GM04503 (cell line): ENCODE data around the gene TNNT1.
"Not testable (repeated sequence)": the region's sequence is repeated elsewhere in the genome, so short reads cannot be mapped to it uniquely, and the experiment has no call there.

Source experiments
- DNase-seq: peaks from one replicate; pipeline ENCODE4 v3.0.0-alpha.2; 2012; ENCODE audit warnings: low read depth

TNNT1 gene, protein sequence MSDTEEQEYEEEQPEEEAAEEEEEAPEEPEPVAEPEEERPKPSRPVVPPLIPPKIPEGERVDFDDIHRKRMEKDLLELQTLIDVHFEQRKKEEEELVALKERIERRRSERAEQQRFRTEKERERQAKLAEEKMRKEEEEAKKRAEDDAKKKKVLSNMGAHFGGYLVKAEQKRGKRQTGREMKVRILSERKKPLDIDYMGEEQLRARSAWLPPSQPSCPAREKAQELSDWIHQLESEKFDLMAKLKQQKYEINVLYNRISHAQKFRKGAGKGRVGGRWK

DNA sequence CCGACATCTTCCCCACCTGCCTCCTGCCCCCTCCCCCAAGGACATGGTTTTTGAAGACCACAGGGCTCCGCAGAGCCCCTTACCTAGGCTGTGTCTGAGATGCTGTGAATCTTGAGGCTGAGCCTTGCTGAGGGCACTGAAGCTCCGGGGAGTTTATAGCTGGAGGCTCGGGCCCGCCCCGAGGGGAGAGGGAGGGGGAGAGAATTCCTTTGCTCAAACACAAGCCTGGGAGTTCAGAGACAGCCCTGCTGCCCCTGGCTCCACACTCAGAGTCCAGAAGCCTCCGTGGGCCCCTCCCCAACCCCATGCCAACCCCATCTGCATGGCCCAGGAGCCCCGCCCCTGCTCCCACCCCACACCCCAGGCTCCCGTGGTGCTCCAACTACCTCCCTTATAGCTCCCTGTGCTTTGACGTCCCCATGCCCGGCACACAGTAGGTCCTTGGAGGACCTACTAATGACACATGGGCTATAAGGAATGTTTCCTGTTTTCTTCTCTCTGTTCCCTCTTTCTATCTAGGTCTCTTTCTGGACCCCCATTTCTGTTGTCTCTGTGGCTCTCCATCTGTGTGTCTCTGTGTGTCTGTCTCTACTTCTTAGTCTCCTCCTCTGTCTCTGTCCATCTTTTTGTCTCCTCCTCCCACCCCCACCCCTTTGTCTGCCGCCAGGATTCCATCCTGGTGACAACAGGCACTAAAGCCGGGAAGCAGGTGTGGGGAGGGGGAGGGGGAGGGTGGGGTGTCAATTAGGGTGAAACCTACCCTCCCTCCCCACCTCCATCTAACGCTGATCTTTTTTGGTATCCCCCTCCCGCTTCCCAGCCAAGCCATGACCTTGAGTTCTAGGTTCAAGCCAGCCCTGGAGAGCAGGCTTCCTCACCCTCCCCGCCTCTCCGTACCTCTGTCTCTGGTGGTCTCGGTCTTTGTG is at the start of gene TNNT1:
TSS of gene TNNT1 (minus strand) at position 129 of the 926 bp plus-strand sequence. CDS start 2,049 bp downstream, outside the sequence.
- DNase-seq = no peak

DNA sequence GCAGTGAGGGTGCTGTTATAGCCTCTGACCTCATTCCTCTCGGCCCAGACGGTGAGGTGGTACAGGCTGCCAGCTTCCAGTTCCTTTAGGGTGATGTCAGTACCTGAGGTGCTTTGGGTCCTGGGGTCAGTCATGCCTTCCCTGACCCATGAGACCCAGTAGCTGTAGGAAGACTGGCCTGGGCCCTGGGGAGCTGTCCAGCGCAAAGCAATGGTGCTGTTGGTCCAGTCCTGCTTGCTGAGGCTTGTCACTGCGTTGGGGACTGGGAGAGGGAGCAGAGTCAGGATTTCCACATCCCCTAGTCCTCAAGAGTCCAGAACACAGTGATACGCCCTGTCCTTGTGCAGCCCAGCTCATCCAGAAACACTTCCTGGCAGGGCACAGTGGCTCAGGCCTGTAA is 49.6 kb upstream of the TNNT1 start:
- DNase-seq = no peak

DNA sequence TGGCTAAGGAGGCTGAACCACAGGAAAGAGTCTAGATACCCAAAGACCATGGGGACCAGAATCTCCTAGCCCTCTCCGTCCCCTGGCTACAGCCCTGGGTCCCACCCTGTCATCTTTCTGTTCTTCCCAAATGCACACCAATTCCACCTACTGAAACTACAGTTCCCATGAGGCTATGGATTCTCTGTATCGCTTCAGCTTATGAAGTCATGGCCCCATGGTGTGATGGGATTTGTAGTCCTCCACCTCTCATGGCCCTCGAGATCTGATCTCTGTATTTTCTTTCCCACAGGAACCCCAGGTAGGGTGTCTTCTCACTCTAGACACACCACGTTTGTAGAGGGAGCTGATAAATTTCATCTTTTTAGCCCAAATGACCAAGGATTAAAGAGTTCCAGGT is 48.5 kb upstream of the TNNT1 start:
- no peak for DNase-seq

DNA sequence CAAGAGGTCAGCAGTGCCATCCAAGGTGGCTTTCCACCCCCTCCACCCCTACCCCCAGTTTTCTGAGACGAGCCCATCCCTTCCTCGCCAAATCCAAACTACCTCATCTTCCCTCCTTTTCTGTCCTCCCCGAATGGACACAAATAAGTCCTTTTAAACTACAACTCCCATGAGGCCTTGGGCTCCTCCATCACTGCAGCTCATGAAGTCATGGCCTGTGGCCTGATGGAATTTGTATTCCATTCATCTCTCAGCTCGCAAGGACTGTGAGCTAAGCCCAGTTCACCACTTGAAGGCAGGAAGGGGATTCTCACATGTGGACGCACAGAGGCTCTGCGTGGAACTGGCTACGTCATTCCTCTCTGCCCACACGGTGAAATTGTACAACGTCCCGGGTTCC is 47.8 kb upstream of the TNNT1 start:
- DNase-seq = no peak

DNA sequence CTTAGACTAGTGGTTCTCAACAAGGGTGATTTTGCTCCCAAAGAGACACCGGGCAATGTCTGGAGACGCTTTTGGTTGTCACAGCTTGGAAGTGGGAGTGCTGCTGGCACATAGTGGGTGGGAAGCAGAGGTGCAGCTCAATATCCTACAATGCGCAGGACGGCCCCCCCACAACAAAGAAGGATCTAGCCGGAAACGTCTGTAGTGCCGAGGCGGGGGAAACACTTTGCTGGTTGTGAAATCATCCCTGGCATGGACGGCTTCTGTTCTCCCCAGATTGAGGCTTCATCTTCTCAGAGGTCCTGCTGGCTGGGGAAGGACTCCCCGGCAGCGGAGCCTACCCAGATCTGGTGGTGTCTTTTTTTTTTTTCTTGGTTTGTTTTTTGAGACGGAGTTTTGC is 44.5 kb upstream of the TNNT1 start:
- DNase-seq = no peak

DNA sequence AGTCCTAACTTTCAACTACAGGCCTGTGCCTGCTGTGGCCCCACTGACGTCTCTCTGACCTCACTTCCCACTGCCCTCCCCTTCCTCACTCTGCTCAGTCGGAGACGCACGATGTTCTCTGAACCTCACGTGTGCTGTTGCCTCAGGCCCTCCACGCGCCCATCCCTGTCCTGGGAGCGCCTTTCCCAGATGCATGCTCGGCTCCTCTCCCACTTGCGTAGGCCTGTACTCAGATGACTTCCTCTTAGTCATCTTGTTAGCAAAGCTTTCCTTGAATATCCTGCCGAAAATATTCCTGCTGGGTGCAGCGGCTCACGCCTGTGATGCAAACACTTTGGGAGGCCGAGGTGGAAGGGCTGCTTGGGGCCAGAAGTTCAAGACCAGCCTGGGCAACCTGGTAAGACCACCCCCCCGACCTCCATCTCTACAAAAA is 40.4 kb upstream of the TNNT1 start:
- peak; percentile 68 for DNase-seq

DNA sequence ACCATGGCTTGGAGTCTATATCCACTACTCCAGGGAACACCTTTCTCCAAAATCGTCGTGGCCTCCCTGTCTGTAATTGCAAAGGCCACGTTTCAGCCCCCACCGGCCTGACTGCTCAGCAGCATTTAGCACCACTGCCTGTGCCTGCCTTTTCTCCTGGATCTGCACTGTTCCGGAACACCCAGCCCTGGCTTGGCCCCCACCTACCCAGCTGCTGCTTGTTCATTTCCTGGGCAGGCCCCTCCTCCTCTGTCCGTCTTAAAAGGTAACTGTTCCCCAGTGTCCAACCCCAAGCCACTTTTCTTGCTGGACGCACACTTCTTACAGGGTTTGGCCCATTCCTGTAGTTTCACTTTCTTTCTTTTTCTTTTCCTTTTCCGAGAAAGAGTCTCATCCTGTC is 39.6 kb upstream of the TNNT1 start:
- no peak for DNase-seq

DNA sequence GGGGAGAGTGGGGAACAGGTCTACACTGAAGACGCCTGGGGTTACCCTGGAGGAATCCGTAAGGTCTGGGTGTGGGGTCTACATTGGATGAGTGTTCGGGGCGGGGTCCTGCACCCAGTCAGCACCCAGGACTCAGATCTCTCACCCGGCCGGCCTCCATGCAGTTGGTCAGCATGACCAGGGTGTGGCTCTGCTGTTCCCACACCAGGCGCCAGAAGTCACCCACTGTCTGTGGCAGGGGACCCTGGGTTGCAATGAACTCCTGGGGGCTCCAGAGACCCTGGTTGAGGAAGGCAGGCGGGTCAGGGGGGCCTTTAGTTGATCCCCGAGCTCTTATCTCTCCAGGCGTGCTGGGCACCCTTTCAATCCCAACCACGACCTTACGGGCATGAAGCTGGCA is 37.1 kb upstream of the TNNT1 start:
- no peak for DNase-seq

DNA sequence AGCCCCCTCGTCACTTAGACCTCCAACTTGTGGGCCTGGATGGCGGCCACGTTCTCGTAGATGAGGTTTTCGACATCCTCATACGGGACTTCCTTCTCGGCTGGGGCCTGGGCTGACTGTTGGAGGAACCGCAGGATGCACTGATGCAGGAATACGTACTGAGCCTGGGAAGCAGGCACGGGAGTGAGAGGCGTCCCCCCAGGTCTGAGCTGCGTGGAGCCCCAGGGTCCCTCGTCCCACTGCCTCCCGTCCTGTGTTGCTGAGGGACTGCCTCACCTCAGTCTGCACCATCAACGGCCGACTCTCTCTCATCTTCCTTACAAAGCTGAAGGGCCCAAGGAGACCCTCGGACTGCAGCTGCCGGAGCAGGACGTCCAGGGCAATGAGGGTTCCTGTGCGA is 32.7 kb upstream of the TNNT1 start:
- no peak for DNase-seq

DNA sequence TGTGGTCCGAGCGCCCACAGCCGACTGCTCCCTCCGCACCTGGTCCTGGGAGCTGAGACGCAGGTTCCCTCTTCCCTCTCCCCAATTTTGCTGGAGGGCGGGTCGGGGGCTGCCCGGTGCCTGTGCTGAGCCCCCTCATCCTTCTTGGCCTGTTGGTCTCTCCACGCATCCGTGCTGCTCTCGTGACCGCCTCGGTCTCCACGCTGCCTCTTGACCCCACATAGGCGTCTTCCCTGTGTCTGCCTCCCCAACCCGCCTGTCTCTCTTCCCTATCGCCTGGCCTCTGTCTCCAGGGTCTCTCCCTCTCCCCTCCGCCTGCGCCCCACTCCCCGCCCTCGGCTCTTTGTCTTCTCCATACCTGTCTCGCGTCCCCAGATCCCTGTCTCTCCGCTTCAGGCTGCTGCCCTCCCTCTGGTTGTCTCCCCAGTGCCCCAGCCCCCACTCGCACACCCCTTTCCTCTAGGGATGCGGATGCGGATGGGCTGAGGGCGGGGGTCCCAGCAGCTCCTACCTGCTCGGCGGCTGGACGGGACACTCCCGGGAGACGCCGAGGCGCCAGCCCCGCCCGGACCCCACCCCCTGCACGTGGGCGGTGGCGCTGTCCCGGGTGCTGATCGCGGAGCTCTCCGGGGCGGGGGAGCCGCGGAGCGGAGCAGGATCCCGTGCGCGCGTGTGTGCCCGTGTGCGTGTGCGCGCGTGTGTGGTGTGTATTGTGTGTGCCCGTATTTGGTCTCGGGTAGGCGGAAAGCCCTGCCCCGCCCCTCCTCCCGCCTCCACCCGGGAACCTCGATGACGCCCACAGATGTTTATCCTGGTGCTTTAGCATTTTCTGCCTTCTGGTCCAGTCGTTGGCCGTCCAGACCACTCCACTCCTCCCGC is 30.8 kb upstream of the TNNT1 start, which contains the start of gene SYT5:
TSS of gene SYT5 (minus strand) at position 684 of the 879 bp plus-strand sequence. CDS start 1,248 bp downstream, outside the sequence.
- DNase-seq = no peak

DNA sequence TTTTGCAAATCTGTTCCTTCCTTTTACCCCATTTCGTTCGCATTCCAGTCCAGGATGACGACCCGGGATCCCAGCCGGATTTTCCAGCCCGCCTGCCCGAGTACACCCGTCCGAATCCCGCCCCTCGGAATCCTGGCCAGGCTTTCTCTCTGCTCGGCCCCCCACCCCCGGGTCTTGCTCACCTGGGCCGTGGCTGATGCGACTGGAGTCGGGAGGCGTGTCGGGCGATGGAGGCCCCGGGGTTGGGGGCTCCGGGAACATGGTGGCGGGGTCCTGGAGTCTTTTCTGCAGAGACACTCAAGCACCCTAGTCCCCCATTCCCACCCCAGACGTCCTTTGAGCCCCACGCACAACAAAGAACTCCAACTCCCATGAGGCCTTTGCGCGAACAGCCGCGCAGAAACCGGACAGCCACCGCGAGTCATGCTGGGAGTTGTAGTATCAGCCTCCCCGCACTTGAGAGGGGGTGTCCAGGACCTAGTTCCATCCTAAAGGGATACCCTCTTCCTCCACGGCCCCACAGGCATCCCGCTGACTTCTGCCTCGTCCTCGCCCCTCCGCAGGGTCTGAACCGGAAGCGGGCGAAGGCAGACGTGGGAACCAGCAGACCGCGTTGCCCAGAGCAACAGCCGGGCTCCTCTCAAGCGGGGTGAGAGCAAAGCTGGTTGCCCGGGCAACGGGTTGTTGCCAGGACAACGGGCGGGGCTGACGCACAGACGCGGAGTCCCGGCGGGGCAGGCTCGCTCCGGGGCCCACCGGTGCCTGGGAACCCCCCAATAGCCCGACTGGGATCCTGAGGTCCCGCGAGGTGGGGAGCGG is 30.0 kb upstream of the TNNT1 start:
- no peak for DNase-seq

DNA sequence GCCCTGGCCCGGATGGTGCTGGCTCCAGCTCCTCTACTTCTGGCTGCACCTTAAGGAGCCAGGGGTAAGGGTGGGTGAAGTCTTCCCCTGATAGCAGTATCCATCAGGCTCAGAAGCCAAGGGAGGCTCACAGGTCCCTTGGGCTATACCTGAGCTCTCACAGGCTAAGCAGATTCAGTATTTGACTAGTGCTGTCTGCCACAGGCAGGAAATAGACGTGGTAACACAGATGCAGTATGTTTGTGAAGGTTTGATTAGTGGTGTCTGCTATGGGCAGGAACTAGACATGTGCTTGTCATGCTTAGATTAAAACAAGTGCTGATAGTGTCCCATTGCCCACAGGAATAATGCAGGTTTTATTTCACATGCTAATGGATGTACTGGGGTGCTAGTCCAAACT is 27.1 kb upstream of the TNNT1 start:
- DNase-seq = no peak

DNA sequence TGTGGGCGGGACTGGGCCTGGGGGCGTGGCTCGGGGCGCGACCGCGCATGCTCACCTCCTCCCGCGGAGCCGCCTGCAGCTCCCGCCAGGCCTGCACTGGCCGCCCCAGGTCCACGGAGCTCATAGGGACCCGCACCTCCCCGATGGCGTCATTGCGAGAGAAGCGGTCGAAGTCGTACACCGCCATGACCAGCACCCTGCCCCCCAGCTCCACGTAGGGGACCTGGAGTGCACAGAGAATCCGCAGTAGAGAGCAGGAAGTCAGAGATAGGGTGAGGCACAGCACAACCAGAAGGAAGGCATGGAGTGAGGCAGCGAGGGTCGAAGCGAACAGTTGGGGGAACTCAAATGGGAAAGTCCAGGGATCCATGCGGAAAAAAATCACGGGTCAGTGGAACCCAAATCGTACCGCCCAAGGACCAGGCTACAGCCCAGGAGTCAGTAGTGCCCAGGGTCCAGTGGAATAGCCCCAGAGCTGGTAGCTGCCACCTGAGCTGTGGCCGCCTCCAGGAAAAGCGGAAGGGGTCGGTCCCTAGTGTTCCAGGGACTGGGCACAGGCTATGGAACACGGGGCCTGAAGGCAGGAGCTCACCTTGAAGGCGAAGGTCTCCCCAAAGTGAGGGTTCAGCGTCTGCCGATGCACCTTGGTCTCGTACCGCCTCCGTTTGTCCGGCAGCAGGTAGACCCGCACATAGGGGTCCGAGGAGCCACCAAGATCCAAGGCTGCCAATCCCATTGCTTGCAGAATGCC is 26.3 kb upstream of the TNNT1 start:
- no peak for DNase-seq

DNA sequence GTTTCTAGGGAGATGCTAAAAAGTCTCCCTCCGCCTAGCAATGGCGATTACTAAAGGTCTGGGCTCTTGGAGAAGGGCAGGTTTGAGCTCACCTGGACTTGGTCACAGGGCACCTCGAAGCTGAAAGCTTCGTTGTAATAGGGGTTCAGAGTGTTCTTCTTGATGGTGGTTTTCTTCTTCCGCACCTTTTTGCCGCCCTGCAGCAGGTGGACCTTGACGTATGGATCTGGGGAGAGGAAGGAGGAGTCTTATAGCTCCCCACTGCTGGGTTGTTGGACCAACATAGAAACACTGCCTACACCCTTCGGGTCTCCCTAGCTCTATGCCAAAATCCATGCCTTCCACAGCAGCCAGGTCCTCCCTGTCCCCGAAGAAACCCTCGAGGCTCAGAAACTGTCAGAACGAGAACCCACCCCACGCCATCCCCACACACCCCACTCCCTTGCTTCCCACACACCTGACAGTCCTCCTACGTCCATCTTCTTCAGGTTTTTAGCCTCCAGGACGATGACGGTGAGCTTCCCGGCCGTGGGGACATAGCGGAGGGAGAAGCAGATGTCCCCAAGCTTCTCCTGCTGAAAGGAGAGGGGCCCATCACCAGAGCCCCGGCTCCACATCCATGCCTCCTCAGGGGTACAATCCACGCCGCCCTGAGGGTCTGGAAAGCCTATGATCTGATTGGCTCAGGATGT is 25.6 kb upstream of the TNNT1 start:
- no peak for DNase-seq

DNA sequence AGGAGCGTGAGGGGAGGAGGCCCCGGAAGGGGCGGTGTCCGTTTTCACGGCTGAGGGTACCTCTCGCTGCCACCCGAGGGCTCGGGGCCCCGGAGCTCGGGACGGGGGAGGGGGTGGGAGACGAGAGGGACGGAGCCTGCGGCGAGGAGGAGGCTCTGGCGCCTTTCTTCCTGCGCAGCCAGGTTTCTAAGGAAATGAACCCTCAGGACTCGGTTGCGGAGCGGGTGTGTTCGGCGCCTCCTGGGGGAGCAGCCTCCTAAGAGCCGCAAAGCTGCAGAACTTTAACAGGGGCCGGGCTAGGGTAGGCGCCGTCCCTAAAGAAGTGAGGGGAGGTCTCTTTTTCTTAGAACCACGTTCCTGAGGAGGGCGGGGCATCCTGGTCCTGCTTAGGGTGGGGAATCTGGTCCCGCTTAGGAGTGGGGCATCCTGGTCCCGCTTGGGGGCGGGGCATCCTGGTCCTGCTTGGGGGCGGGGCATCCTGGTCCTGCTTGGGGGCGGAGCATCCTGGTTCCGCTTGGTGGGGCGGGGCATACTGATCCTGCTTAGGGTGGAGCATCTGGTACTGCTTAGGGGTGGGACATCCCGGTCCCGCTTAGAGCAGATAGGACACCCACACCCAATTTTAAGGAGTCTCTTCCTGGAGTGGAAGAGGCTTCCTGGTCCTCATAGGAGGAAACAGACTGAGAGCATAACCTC is 24.9 kb upstream of the TNNT1 start:
- no peak for DNase-seq

DNA sequence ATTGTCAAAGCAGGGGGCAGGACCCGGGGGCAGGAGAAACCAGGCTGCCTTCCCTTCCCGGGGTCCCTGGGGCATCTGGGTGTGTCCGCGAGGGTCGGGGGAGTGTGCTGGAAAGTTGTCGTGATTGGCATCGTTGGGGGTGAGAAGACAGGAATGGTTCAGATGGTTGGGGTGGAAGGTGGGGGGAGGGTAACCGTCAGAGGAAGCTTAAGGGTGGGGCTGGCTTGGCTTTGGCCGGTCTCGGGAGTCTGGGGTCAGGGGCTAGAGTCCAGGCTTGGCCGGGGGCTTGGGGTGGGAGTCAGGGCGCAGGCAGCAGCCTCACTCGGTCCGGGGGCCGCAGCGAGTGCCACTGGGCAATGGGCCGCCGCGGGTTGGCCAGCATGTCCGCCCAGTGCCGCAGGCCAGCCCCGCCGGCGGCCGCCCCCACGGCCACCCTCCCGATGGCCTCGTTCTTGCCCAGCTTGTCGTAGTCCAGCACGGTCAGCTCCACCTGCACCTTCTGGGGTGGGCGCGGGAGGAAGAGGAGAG is 24.2 kb upstream of the TNNT1 start:
- no peak for DNase-seq

DNA sequence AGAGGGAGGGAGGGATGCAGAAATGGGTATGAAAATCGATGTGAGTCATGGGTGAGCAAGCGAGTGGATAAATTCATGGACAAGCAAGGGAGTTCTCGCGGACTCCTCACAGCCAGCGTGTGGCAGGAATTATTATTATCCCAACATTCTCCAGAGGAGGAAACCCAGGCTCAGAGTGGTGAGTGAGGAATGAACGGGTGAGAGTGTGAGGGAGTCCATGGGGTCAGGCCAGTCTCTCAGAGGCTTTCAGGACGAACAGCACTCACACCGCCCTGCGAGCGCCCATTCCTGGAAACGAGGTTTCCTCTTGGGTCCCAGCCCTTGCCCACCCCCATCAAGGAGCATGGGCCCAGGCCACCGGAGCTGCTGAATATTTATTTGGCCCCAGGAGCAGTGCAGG is 23.7 kb upstream of the TNNT1 start:
- peak; percentile 57 for DNase-seq

DNA sequence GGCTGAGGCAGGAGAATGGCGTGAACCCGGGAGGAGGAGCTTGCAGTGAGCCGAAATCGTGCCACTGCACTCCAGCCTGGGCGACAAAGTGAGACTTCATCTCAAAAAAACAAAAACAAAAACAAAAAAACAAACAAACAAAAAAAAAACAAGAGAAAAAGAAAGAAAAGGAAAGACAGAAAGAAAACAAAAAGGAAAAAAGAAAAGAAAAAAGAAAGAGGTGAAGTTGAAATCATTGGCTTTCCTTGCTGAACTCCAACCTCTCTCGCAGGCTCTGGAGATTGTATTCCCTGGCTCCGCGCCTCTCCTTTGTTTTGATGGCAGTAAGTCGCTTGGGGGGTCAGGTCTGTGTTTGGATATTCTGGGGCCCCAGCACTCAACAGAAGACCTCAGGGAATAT is 23.3 kb upstream of the TNNT1 start:
- not testable (repeated sequence) for DNase-seq

DNA sequence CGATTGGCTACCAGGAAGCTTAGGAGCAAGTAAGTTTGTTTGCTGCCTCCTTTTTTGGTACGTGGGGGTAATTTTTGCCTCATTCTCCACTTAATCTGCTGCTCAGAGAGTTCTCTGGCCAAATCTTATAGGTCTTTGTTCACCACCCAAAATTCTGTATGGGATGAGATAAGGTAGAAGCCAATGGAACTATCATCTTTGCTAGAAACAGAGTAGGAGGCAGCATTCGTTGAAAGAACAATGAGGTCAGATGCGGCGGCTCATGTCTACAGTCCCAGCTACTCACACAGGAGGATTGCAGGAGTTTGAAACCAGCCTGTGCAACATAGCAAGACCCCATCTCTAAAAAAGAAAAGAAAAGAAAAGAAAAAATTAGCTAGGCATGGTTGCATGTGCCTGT is 22.4 kb upstream of the TNNT1 start:
- no peak for DNase-seq
